Measurements from ENCODE around the gene PPP1R13B.

PPP1R13B gene

GRCh38 chr14:103735815-103736545 is 111.4 kb downstream of the PPP1R13B start:
- TF ChIP-seq GATA2 (IDR thresholded peaks at IDR 0.05; ENCODE audit: low read depth, low read length): no peak
- TF ChIP-seq GATA3 (IDR thresholded peaks at IDR 0.05; ENCODE audit: low read depth, low read length): no peak

- no peak for TF ChIP-seq GATA3 (IDR thresholded peaks at IDR 0.05; ENCODE audit: low read depth, low read length)
- no peak for TF ChIP-seq GATA2 (IDR thresholded peaks at IDR 0.05; ENCODE audit: low read depth, low read length)
Observed at GRCh38 chr14:103735439-103735814, 111.9 kb downstream of the PPP1R13B start.

DNA sequence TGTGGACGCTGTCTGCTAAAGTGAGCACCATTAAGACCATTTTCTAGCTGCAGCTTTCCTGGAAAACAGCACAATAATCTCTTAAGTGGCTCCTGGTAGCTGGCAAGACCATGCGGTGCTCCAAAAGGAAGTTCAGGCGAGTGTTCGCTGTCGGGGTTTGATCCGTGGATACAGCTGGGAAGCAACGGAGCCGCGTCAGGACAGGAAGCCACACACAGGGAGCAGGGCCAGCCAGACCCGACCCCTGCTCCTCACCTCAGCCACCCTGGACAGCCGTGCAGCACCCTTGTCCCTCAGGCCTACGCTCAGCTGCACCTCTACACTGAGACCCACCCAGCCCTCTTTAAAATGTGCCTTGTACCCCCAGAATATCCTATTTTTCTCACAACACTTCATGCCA is 112.4 kb downstream of the PPP1R13B start:
- no peak for TF ChIP-seq GATA3 (IDR thresholded peaks at IDR 0.05; ENCODE audit: low read depth, low read length)
- TF ChIP-seq GATA2 (IDR thresholded peaks at IDR 0.05; ENCODE audit: low read depth, low read length): no peak

- no peak for TF ChIP-seq GATA2 (IDR thresholded peaks at IDR 0.05; ENCODE audit: low read depth, low read length)
- TF ChIP-seq GATA3 (IDR thresholded peaks at IDR 0.05; ENCODE audit: low read depth, low read length): no peak
Observed at GRCh38 chr14:103734081-103734888, 113.1 kb downstream of the PPP1R13B start.

GRCh38 chr14:103733651-103734050 is 113.7 kb downstream of the PPP1R13B start:
- TF ChIP-seq GATA3 (IDR thresholded peaks at IDR 0.05; ENCODE audit: low read depth, low read length) (no peak), GATA2 (IDR thresholded peaks at IDR 0.05; ENCODE audit: low read depth, low read length) (no peak)

DNA sequence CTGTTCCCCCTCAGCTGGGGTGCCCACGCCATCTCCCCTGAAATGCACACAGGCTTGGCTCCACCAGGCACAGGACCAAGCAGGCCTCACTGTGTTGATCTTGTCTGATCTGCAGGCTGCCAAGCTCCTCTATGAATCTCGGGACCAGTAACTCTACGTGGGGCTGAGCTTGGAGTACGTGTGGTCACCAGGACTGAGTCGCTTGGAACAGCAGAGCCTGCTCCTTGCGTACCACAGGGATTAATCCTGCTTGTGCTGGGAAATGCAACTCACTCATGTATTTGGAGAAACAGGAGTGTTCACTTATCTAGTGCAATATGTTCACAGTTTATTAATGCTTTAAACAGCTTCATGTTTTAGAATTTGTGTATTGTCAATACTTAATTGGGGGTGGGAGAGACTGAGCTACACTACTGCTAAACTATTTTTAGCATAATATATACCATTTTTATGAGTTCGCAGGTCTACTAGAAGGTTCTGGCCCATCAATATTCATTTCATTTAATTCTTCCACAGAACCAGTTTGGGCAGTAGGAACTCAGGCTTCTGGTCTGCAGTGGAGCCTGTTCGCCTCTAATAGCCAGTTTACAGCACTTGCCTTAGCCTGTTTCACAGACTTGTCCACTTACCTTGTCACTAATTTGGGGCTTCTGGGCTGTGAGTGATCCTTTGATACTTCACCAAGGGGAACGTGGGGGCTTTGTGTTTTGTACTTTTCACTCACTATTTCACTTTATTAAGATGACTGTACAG is 114.3 kb downstream of the PPP1R13B start:
- TF ChIP-seq GATA2 (IDR thresholded peaks at IDR 0.05; ENCODE audit: low read depth, low read length): no peak
- no peak for TF ChIP-seq GATA3 (IDR thresholded peaks at IDR 0.05; ENCODE audit: low read depth, low read length)

DNA sequence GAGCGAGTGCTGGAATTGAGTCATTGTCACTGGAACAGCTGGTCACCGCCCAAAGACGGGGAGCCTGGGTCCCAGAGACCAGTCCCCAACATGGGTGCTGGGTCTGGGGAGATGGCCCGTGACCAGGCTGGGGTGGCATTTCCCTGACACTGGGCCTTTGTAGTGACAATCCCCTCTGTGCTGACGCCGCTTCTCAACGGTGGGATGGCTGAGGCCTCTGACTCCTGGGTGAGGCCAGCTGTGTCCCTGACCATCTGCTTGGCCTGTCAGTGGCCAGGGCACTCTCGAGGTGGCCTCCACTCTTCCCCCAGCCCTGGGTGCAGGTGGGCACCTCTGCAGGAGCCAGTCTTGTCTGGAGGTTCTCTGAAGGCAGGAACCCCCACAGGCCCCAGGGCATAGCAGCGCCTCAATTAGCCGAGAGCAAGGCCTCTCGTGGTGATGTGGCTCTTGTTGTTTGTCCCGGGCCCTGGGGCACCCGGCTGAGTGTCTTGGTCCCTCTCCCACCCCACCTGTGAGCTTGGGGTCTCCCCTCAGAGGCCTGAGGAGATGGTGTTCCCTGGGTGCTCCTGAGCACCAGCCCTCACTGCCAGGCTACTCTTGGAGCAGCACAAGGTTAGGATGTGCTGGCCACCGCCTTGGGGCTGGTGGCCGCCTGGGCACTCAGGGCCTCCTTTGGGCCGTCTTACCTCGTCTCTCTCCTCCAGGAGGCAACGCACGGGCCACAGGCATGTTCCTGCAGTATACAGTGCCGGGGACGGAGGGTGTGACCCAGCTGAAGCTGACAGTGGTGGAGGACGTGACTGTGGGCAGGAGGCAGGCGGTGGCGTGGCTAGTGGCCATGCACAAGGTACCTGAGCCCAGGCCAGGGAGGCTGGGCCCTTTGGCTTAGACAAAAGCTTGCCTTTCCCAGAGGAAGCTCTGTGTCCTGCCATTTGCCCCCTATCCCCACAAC is 115.2 kb downstream of the PPP1R13B start:
- TF ChIP-seq GATA3 (IDR thresholded peaks at IDR 0.05; ENCODE audit: low read depth, low read length): no peak
- no peak for TF ChIP-seq GATA2 (IDR thresholded peaks at IDR 0.05; ENCODE audit: low read depth, low read length)

GRCh38 chr14:103731481-103731880 is 115.9 kb downstream of the PPP1R13B start:
- TF ChIP-seq GATA2 (IDR thresholded peaks at IDR 0.05; ENCODE audit: low read depth, low read length): no peak
- no peak for TF ChIP-seq GATA3 (IDR thresholded peaks at IDR 0.05; ENCODE audit: low read depth, low read length)

DNA sequence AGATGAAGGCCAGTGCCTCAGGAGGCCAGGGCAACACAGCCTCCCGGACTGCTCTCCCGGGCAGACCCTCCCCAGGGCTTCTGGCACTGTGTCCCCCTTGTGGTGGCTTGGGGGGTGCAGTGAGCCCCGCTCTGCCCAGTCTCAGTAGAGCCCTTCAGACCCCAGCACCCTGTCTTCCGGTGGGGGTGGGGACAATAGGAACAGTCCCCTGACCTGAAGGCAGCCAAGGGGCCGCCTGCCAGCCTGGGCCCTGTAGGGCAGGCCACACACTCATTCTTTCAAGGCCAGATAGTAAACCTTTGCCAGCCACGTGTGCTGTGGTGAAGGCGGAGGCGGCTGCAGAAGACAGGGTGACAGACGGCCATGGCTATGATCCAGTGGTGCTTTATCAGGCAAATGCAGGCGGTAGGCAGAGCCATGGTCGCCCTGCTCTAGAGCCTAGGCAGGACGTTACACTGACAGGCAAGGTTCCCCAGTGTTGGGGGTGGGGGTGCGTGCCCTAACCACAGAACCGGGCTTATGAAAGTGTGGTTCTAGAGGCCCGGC is 116.8 kb downstream of the PPP1R13B start:
- TF ChIP-seq GATA2 (IDR thresholded peaks at IDR 0.05; ENCODE audit: low read depth, low read length): no peak
- TF ChIP-seq GATA3 (IDR thresholded peaks at IDR 0.05; ENCODE audit: low read depth, low read length): no peak

DNA sequence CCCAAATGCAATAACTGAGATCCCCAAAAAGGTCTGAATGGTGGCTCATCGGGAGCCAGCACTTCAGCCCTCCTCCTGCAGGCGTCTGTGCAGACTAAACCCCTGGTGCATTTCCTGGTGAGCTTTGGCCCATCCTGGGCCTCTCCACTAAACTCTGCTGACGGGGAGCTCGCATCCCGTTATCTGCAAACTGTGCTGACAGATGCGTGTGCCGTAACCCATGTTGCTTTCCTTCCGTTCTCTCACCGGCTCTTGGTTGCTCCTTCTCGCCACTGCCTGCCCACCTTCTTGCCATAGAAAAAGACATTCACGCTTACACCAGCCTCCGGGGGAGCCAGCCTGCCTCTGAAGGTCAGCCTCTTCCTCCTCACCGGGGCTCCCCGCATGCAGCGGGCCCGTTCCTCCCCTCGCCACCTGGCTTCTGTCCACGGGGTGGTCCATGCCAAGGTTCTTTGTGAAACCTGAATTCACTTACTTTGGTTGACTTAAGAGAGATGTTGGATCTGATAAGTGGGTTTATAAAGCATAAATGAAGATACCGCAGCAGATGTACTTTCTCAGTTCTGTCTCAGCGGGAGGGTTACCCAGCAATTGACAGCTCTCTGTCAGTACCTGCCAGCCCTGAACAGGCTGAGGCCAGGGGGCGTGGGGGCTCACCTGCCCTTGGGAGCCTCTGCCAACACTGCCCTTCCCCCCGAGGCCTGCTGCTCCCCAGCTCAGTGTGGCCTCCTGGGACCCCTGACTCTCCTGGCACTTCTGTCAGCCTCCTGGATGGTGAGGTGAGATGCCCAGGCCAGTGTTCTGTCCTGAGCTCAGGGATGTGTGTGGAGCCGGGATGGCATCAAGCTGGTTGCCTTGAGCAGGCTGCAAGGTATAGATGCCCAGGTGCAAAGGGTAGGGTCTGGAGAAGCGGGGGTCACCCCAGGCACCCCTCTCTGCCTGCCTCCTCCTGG is 117.6 kb downstream of the PPP1R13B start:
- TF ChIP-seq GATA3 (IDR thresholded peaks at IDR 0.05; ENCODE audit: low read depth, low read length) (no peak), GATA2 (IDR thresholded peaks at IDR 0.05; ENCODE audit: low read depth, low read length) (no peak)

GRCh38 chr14:103728721-103729120 is 118.7 kb downstream of the PPP1R13B start:
- TF ChIP-seq GATA2 (IDR thresholded peaks at IDR 0.05; ENCODE audit: low read depth, low read length): no peak
- no peak for TF ChIP-seq GATA3 (IDR thresholded peaks at IDR 0.05; ENCODE audit: low read depth, low read length)

GRCh38 chr14:103728141-103728540 is 119.2 kb downstream of the PPP1R13B start:
- no peak for TF ChIP-seq GATA3 (IDR thresholded peaks at IDR 0.05; ENCODE audit: low read depth, low read length)
- TF ChIP-seq GATA2 (IDR thresholded peaks at IDR 0.05; ENCODE audit: low read depth, low read length): no peak

All from SH-SY5Y (cell line).